ENCODE data around the gene EBLN1. TPM values are rescaled to one million over a fixed set of nuclear protein-coding genes. Genes with fewer than 3 reads are reported as not detected.

Gene EBLN1
- total and polyA plus RNA-seq, 2 of the 13 experiments (the other 11 are each of a cell fraction or from before 2014, with no cell fraction given) = not detected

DNA sequence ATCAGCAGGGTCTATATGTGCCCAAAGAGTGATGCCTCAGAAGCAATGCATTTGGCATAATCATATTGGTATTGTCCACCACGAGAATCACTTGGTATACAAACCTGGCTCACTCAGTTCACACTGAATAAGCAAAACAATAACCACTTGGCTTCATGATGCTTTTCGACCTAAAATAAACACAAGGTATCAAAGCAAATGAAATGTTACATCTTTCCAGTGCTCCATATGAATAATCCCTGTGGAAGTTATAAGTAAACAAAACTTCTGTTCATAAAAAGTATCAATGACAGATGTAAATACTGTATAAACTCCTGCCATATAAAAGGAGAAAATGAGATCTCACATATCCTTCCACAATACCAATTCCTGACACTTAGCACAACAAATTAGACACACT is 29.8 kb upstream of the EBLN1 start (continued):
- TF ChIP-seq, protein P1, sequence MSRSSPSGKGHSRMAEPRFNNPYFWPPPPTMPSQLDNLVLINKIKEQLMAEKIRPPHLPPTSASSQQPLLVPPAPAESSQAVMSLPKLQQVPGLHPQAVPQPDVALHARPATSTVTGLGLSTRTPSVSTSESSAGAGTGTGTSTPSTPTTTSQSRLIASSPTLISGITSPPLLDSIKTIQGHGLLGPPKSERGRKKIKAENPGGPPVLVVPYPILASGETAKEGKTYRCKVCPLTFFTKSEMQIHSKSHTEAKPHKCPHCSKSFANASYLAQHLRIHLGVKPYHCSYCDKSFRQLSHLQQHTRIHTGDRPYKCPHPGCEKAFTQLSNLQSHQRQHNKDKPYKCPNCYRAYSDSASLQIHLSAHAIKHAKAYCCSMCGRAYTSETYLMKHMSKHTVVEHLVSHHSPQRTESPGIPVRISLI (CRISPR knock-in tag; IDR thresholded peaks at IDR 0.05; ENCODE audit: borderline replicate concordance) = no peak
- TF ChIP-seq ZNF724P (CRISPR knock-in tag; IDR thresholded peaks at IDR 0.05; ENCODE audit: borderline replicate concordance) = no peak

DNA sequence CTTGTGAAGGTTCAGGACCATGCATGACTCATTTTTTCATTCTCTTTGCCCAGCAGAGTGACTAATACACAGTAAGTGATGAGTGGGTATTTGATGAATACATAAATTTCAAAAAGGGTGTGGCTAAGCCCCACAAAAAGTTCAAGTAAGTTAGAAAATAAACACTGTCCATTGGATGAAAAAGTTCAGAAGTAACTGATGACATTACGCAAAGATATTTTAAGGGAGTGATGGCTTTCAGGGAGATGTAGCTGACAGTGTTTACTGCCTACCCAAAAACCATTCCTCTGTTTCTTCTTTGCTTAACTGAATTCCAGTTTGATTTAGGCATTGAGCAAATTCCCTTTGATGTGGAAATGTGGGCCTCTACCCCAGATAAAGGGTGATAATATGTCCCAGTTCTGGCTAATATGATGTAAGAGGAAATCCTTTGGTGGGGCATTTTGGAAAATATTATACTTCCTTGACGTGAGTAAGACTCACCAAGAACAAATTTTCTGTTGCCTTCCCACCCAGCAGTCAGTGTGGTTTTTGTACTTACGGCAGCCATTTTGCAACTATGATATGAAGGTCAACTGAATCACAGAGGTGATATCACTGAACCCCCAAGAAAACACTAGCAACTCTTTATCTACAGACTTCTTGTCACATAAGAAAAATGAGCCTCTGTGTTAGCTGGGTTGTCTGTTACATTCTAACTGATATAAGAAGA is 29.0 kb upstream of the EBLN1 start:
- WGBS (ENCODE audit: low lambda C conversion rate) = 5% methylated on average over 3 of the region's 3 CpGs
- in situ Hi-C loops (cut with HindIII; ENCODE audit: extremely low pct_ligation_motif_present, low pct_unique_long_range_greater_than_20kb) (no loop called here), intact Hi-C loops (cut with micrococcal nuclease; ENCODE audit: unreplicated experiment) (no loop called here)
- Histone ChIP-seq H3K4me3 (replicated peaks in 1 of 3; ENCODE audit: insufficient read depth in 1 of 3, low read depth in 2 of 3, low read length in 3 of 3) (no peak overlapping the region), H3K4me2 (ENCODE audit: low read depth, low read length) (no peak overlapping the region), H3K27me3 (ENCODE audit: control insufficient read depth in 1 of 2, insufficient read depth in 2 of 2, low read length in 2 of 2) (peaks cover 0 to 19% of the 10 kb centered on the region in 2 experiments; a peak in 4 of 5 replicates), H2AFZ (ENCODE audit: low read length) (no peak overlapping the region), H3K79me2 (ENCODE audit: insufficient read depth, low read length) (no peaks in the 10 kb centered on the region), H4K20me1 (ENCODE audit: insufficient read depth, low read length) (no peaks in the 10 kb centered on the region), H3K9me3 (ENCODE audit: low read length) (no peaks in the 10 kb centered on the region), H3K4me1 (ENCODE audit: insufficient read depth, low read length) (peaks cover 7% of the 10 kb centered on the region), H3K36me3 (replicated peaks in 1 of 2; ENCODE audit: control insufficient read depth in 1 of 2, insufficient read depth in 2 of 2, low read length in 2 of 2) (no peaks in the 10 kb centered on the region), H3K9ac (ENCODE audit: insufficient read depth, low read depth, low read length) (no peak overlapping the region), H3K27ac (ENCODE audit: extremely low read length, insufficient read depth, low read length) (no peak overlapping the region)
- ChIA-PET POLR2A (no interaction called here), CTCF (ENCODE audit: low intra/inter-chr PET ratio, low total read pairs) (no interaction called here)
- no TSS peak for BruUV-seq (replicated peaks)
- DNase-seq (ENCODE audit: low spot score) = peak; percentile 13
- TF ChIP-seq HMGA1 (CRISPR knock-in tag; conservative IDR thresholded peaks at IDR 0.05) (no peak), GTF2F1 (IDR thresholded peaks at IDR 0.05; ENCODE audit: low read length) (no peak)
- FAIRE-seq = no peak
- no peak for ATAC-seq

DNA sequence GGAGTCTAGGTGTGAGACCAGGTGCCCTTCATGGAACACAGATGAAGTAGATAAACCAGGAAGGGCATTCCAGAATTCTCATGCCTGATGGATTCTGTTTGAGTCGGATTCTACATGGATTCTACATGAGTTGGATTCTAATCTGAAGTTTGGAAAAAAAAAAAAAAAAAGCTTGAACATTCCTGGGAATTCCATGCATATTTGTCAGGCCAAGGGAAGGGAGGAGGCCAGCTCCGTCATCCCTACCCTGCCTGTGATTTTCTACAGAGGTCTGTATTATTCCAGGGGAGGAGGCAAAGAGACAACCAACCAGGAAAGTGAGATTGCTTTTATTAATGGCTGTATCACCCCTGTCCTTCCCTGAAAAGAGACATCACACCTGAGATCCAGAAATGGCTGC is 27.8 kb upstream of the EBLN1 start:
- intact Hi-C loops (cut with micrococcal nuclease; ENCODE audit: unreplicated experiment) = no loop called here
- FAIRE-seq (no peak), DNase-seq (ENCODE audit: low spot score) (no peak), ATAC-seq (no peak)
- Histone ChIP-seq H3K79me2 (ENCODE audit: insufficient read depth, low read length) (no peaks in the 10 kb centered on the region), H3K4me2 (ENCODE audit: low read depth, low read length) (no peak overlapping the region), H3K27me3 (ENCODE audit: control insufficient read depth in 1 of 2, insufficient read depth in 2 of 2, low read length in 2 of 2) (peaks cover 0 to 10% of the 10 kb centered on the region in 2 experiments; a peak in 2 of 5 replicates), H3K9me3 (ENCODE audit: low read length) (no peaks in the 10 kb centered on the region), H2AFZ (ENCODE audit: low read length) (no peak overlapping the region), H4K20me1 (ENCODE audit: insufficient read depth, low read length) (no peaks in the 10 kb centered on the region), H3K9ac (ENCODE audit: insufficient read depth, low read depth, low read length) (no peak overlapping the region), H3K36me3 (replicated peaks in 1 of 2; ENCODE audit: control insufficient read depth in 1 of 2, insufficient read depth in 2 of 2, low read length in 2 of 2) (no peaks in the 10 kb centered on the region), H3K4me1 (ENCODE audit: insufficient read depth, low read length) (no peaks in the 10 kb centered on the region), H3K4me3 (replicated peaks in 1 of 3; ENCODE audit: insufficient read depth in 1 of 3, low read depth in 2 of 3, low read length in 3 of 3) (no peak overlapping the region), H3K27ac (ENCODE audit: extremely low read length, insufficient read depth, low read length) (no peak overlapping the region)
- WGBS (ENCODE audit: low lambda C conversion rate) = 0% methylated on average over 2 of the region's 2 CpGs
- POLR2A ChIA-PET = no interaction called here
- TF ChIP-seq ZBTB20 (CRISPR knock-in tag; IDR thresholded peaks at IDR 0.05; ENCODE audit: borderline replicate concordance, low read depth) (no peak), POLR2A (IDR thresholded peaks at IDR 0.05; ENCODE audit: insufficient read depth in 1 of 2, low read depth in 2 of 2, low read length in 2 of 2) (no peak), TAF15 (IDR thresholded peaks at IDR 0.05; ENCODE audit: low read depth, low read length, poor library complexity, severe bottlenecking) (no peak)
- TF ChIP-seq, protein P2, sequence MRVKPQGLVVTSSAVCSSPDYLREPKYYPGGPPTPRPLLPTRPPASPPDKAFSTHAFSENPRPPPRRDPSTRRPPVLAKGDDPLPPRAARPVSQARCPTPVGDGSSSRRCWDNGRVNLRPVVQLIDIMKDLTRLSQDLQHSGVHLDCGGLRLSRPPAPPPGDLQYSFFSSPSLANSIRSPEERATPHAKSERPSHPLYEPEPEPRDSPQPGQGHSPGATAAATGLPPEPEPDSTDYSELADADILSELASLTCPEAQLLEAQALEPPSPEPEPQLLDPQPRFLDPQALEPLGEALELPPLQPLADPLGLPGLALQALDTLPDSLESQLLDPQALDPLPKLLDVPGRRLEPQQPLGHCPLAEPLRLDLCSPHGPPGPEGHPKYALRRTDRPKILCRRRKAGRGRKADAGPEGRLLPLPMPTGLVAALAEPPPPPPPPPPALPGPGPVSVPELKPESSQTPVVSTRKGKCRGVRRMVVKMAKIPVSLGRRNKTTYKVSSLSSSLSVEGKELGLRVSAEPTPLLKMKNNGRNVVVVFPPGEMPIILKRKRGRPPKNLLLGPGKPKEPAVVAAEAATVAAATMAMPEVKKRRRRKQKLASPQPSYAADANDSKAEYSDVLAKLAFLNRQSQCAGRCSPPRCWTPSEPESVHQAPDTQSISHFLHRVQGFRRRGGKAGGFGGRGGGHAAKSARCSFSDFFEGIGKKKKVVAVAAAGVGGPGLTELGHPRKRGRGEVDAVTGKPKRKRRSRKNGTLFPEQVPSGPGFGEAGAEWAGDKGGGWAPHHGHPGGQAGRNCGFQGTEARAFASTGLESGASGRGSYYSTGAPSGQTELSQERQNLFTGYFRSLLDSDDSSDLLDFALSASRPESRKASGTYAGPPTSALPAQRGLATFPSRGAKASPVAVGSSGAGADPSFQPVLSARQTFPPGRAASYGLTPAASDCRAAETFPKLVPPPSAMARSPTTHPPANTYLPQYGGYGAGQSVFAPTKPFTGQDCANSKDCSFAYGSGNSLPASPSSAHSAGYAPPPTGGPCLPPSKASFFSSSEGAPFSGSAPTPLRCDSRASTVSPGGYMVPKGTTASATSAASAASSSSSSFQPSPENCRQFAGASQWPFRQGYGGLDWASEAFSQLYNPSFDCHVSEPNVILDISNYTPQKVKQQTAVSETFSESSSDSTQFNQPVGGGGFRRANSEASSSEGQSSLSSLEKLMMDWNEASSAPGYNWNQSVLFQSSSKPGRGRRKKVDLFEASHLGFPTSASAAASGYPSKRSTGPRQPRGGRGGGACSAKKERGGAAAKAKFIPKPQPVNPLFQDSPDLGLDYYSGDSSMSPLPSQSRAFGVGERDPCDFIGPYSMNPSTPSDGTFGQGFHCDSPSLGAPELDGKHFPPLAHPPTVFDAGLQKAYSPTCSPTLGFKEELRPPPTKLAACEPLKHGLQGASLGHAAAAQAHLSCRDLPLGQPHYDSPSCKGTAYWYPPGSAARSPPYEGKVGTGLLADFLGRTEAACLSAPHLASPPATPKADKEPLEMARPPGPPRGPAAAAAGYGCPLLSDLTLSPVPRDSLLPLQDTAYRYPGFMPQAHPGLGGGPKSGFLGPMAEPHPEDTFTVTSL (CRISPR knock-in tag; IDR thresholded peaks at IDR 0.05; ENCODE audit: borderline replicate concordance) = no peak
- BruUV-seq (replicated peaks) = no TSS peak
- CTCF ChIA-PET (ENCODE audit: low intra/inter-chr PET ratio, low total read pairs) = no interaction called here
- in situ Hi-C loops (cut with HindIII; ENCODE audit: extremely low pct_ligation_motif_present, low pct_unique_long_range_greater_than_20kb) = no loop called here
